Neural cell (in vitro differentiated cells): ENCODE results near the gene MED4. TPM values are rescaled to one million over a fixed set of nuclear protein-coding genes. Genes with fewer than 3 reads are reported as not detected.

Experiments
- H2AFZ ChIP-seq: fragments of 200-600, 300-800 bp; sonication (generic), shearing (Covaris generic); 2 replicates; pipeline ENCODE4 v1.6.0; 2014; ENCODE audit warnings: low read depth, mild to moderate bottlenecking, antibody characterized with exemption, low read length, moderate library complexity
- H3F3A ChIP-seq: fragments of 200-600 bp; shearing (Covaris generic); 2 replicates; pipeline ENCODE4 v1.6.1; 2016; ENCODE audit warnings: mild to moderate bottlenecking, moderate library complexity, mixed read lengths, antibody characterized with exemption, low read length; ENCODE audit not compliant: insufficient read depth, poor library complexity, severe bottlenecking
- H3K27ac ChIP-seq: fragments of 200-600, 300-800 bp; sonication (generic), shearing (Covaris generic); 2 replicates; pipeline ENCODE4 v1.5.1; 2014; ENCODE audit warnings: mild to moderate bottlenecking, low read length, moderate library complexity
- H3K27me3 ChIP-seq: fragments of 300-800, 200-600 bp; sonication (generic), shearing (Covaris generic); 2 replicates; pipeline ENCODE4 v1.6.0; 2014; ENCODE audit warnings: mild to moderate bottlenecking, low read depth, low read length, moderate library complexity; ENCODE audit not compliant: insufficient read depth
- H3K36me3 ChIP-seq: fragments of 300-800, 200-600 bp; sonication (generic), shearing (Covaris generic); 2 replicates; pipeline ENCODE4 v1.5.1; 2014; ENCODE audit warnings: mild to moderate bottlenecking, antibody characterized with exemption, low read length, moderate library complexity; ENCODE audit not compliant: insufficient read depth
- H3K4me2 ChIP-seq: fragments of 300-800, 200-600 bp; sonication (generic), shearing (Covaris generic); 2 replicates; pipeline ENCODE4 v1.6.0; 2014; ENCODE audit warnings: mild to moderate bottlenecking, low read length
- H3K4me3 ChIP-seq: fragments of 300-800, 200-600 bp; sonication (generic), shearing (Covaris generic); 2 replicates; pipeline ENCODE4 v1.5.1; 2014; ENCODE audit warnings: mild to moderate bottlenecking, low read length, moderate library complexity
- H3K79me2 ChIP-seq: fragments of 200-600 bp; shearing (Covaris generic); replicated peaks from 2 replicates; pipeline ENCODE4 v1.6.0; 2014; ENCODE audit warnings: mild to moderate bottlenecking, low read length, moderate library complexity; ENCODE audit not compliant: insufficient read depth
- H3K9ac ChIP-seq: fragments of 300-800, 200-600 bp; sonication (generic), shearing (Covaris generic); 2 replicates; pipeline ENCODE4 v1.6.1; 2016; ENCODE audit warnings: mild to moderate bottlenecking, low read length, mixed read lengths
- H3K9me2 ChIP-seq: fragments of 200-600 bp; shearing (Covaris generic); 2 replicates; pipeline ENCODE4 v1.6.1; 2016; ENCODE audit warnings: mild to moderate bottlenecking, low read length, mixed read lengths; ENCODE audit not compliant: insufficient read depth
- H3K9me3 ChIP-seq: fragments of 200-600, 300-800 bp; sonication (generic), shearing (Covaris generic); 2 replicates; pipeline ENCODE4 v1.6.1; 2016; ENCODE audit warnings: mild to moderate bottlenecking, mixed run types, low read length, moderate library complexity, mixed read lengths
- H4K20me1 ChIP-seq: fragments of 200-600 bp; shearing (Covaris generic); 2 replicates; pipeline ENCODE4 v1.6.1; 2016; ENCODE audit warnings: mild to moderate bottlenecking, mixed run types; ENCODE audit not compliant: insufficient read depth
- EP300 ChIP-seq: fragments of 450-650 bp; conservative IDR thresholded peaks from 2 replicates; pipeline ENCODE4 v1.6.1; 2014; ENCODE audit warnings: antibody characterized with exemption, mild to moderate bottlenecking, moderate library complexity; ENCODE audit not compliant: poor library complexity, severe bottlenecking
- EZH2 ChIP-seq: fragments of 200-600, 300-800 bp; shearing (Covaris generic), sonication (generic); IDR thresholded peaks from 2 replicates; pipeline ENCODE4 v1.6.1; 2014; ENCODE audit warnings: antibody characterized with exemption, low read length, borderline replicate concordance, mild to moderate bottlenecking; ENCODE audit not compliant: insufficient read depth, poor library complexity, severe bottlenecking
- MXI1 ChIP-seq: fragments of 450-650 bp; conservative IDR thresholded peaks from 2 replicates; pipeline ENCODE4 v1.6.1; 2014; ENCODE audit warnings: antibody characterized with exemption, mild to moderate bottlenecking; ENCODE audit not compliant: poor library complexity, severe bottlenecking
- POLR2AphosphoS5 ChIP-seq: IDR thresholded peaks from 2 replicates; pipeline ENCODE4 v1.6.1; 2012
- RAD21 ChIP-seq: fragments of 450-650 bp; conservative IDR thresholded peaks from 2 replicates; pipeline ENCODE4 v1.6.1; 2014; ENCODE audit warnings: antibody characterized with exemption, mild to moderate bottlenecking, moderate library complexity
- SMC3 ChIP-seq: fragments of 450-650 bp; conservative IDR thresholded peaks from 2 replicates; pipeline ENCODE4 v1.6.1; 2014; ENCODE audit warnings: antibody characterized with exemption, mild to moderate bottlenecking, moderate library complexity; ENCODE audit not compliant: poor library complexity
- TAF1 ChIP-seq: IDR thresholded peaks from 2 replicates; pipeline ENCODE4 v1.6.1; 2012; ENCODE audit warnings: low read depth
- polyA plus RNA-seq: library from polyadenylated mRNA; depleted of rRNA; stranded (reverse); fragments of >200 nt; gene quantifications from 2 replicates; pipeline ENCODE4 v1.2.3, GENCODE V29; 2014
- TF ChIP-seq, protein P1 (sequence below): IDR thresholded peaks from 2 replicates; pipeline ENCODE4 v1.6.1; 2012; ENCODE audit warnings: borderline replicate concordance
- TF ChIP-seq, protein P2 (sequence below): fragments of 450-650 bp; IDR thresholded peaks from 2 replicates; pipeline ENCODE4 v1.5.1; 2014; ENCODE audit warnings: antibody characterized with exemption, mild to moderate bottlenecking, moderate library complexity; ENCODE audit not compliant: poor library complexity, severe bottlenecking

MED4 gene
- polyA plus RNA-seq, 1 donor from 2014 or later, result 87.5 TPM

DNA sequence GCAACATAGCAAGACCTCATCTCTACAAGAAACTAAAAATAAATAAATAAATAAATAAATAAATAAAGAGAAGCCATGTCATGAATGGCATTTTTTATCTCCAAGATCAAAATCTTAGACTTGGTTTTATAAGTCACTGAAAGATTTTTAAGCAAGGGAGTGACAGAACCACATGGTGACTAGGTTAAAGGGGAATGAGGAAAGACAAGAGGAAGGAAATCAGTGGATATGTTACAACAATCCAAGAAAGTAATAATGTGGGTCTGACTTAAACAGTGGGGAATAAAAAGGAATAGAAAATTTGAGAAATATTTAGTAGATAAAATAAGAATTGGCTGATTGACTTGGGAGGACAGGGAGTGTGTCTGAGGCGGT lies 18.8 kb upstream of the MED4 start:
- no peaks in the 10 kb centered on the region for H3F3A ChIP-seq
- H3K4me3 ChIP-seq, result no peak overlapping the region
- H4K20me1 ChIP-seq, result no peaks in the 10 kb centered on the region
- H3K9me3 ChIP-seq, result no peaks in the 10 kb centered on the region
- H3K9me2 ChIP-seq, result no peaks in the 10 kb centered on the region
- H3K27me3 ChIP-seq, result no peaks in the 10 kb centered on the region
- H3K36me3 ChIP-seq, result no peaks in the 10 kb centered on the region
- H3K4me2 ChIP-seq, result no peak overlapping the region
- no peak overlapping the region for H2AFZ ChIP-seq
- no peak overlapping the region for H3K9ac ChIP-seq
- TF ChIP-seq, protein P1, sequence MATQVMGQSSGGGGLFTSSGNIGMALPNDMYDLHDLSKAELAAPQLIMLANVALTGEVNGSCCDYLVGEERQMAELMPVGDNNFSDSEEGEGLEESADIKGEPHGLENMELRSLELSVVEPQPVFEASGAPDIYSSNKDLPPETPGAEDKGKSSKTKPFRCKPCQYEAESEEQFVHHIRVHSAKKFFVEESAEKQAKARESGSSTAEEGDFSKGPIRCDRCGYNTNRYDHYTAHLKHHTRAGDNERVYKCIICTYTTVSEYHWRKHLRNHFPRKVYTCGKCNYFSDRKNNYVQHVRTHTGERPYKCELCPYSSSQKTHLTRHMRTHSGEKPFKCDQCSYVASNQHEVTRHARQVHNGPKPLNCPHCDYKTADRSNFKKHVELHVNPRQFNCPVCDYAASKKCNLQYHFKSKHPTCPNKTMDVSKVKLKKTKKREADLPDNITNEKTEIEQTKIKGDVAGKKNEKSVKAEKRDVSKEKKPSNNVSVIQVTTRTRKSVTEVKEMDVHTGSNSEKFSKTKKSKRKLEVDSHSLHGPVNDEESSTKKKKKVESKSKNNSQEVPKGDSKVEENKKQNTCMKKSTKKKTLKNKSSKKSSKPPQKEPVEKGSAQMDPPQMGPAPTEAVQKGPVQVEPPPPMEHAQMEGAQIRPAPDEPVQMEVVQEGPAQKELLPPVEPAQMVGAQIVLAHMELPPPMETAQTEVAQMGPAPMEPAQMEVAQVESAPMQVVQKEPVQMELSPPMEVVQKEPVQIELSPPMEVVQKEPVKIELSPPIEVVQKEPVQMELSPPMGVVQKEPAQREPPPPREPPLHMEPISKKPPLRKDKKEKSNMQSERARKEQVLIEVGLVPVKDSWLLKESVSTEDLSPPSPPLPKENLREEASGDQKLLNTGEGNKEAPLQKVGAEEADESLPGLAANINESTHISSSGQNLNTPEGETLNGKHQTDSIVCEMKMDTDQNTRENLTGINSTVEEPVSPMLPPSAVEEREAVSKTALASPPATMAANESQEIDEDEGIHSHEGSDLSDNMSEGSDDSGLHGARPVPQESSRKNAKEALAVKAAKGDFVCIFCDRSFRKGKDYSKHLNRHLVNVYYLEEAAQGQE, result no peak
- TF ChIP-seq MXI1, result no peak
- no peak for TF ChIP-seq POLR2AphosphoS5
- TF ChIP-seq EP300, result no peak
- no peak for TF ChIP-seq SMC3
- TF ChIP-seq TAF1, result no peak
- TF ChIP-seq EZH2, result no peak
- TF ChIP-seq RAD21, result no peak
- TF ChIP-seq, protein P2, sequence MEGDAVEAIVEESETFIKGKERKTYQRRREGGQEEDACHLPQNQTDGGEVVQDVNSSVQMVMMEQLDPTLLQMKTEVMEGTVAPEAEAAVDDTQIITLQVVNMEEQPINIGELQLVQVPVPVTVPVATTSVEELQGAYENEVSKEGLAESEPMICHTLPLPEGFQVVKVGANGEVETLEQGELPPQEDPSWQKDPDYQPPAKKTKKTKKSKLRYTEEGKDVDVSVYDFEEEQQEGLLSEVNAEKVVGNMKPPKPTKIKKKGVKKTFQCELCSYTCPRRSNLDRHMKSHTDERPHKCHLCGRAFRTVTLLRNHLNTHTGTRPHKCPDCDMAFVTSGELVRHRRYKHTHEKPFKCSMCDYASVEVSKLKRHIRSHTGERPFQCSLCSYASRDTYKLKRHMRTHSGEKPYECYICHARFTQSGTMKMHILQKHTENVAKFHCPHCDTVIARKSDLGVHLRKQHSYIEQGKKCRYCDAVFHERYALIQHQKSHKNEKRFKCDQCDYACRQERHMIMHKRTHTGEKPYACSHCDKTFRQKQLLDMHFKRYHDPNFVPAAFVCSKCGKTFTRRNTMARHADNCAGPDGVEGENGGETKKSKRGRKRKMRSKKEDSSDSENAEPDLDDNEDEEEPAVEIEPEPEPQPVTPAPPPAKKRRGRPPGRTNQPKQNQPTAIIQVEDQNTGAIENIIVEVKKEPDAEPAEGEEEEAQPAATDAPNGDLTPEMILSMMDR, result no peak
- H3K79me2 ChIP-seq, result no peaks in the 10 kb centered on the region
- H3K27ac ChIP-seq, result no peak overlapping the region

DNA sequence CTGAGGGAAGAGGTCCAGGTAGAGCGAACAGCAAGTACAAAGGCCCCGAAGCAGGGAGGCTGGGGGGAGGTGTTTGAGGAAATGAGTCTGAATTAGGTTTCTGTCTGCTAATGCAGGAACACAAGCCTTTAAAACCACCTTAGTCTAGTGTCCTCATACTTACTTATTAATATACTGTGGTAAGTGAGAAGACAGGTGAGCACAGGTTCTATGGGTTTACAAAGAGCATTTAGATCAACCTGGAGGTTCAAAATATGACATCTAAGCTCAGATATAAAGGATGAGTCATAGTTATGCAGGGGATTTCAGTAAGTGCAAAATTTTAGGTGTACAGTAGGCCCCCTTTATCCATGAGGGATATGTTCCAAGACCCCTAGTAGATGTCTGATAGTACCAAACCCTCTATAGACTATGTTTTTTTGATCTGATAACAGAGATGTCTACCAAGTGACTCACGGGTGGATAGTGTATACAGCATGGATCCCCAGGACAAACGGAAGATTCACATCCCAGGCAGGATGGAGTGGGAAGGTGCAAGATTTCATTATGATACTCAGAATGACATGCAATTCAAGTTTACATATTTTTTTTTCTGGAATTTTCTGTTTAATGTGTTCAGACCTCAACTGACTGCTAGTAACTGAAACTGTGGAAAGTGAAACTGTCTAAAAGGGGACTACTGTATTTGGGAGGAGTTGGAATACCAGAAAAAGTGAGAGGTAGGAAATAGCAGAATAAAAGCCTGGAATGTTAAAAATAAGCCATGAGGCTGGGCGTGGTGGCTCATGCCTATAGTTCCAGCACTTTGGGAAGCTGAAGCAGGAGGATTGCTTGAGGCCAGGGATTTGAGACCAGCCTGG lies 18.2 kb upstream of the MED4 start:
- Histone ChIP-seq H3K9me3 (no peaks in the 10 kb centered on the region), H2AFZ (no peak overlapping the region), H3K4me2 (no peak overlapping the region), H3K9ac (no peak overlapping the region), H3K27me3 (no peaks in the 10 kb centered on the region), H3K79me2 (no peaks in the 10 kb centered on the region), H3K4me3 (no peak overlapping the region), H3F3A (no peaks in the 10 kb centered on the region), H3K36me3 (no peaks in the 10 kb centered on the region), H3K9me2 (no peaks in the 10 kb centered on the region), H4K20me1 (no peaks in the 10 kb centered on the region), H3K27ac (no peak overlapping the region)
- TF ChIP-seq EP300 (no peak), SMC3 (no peak), POLR2AphosphoS5 (no peak), TAF1 (no peak), EZH2 (no peak), RAD21 (no peak), MXI1 (no peak)
- TF ChIP-seq, protein P1, result no peak
- TF ChIP-seq, protein P2, result no peak
